ENCODE results near the gene PHF13.

- TF ChIP-seq EZH2 (optimal IDR thresholded peaks at IDR 0.05; ENCODE audit: low read depth, low read length) (no peak), CTCF (IDR thresholded peaks at IDR 0.05; ENCODE audit: low read length) (no peak)
Measured at GRCh38 chr1:6614019-6614928, 743 bp downstream of the PHF13 start.
